CD4-positive, CD25-positive, alpha-beta regulatory T cell (primary cell): Measurements from ENCODE around the gene MTHFR. TPM values are rescaled to one million over a fixed set of nuclear protein-coding genes. Genes with fewer than 3 reads are reported as not detected.
A peak's percentile ranks its signal among the peaks of the same experiment; 100 is the strongest.

ENCODE experiments used
- ATAC-seq, 2 donors: fragments of 150-1000 bp; cut with Tn5 transposase; one replicate each; pipeline ENCODE4 v1.10.0; 2021; ENCODE audit warnings: low read depth in 2 of 2, moderate number of reproducible peaks in 2 of 2, moderate library complexity in 1 of 2
- DNase-seq, 3 donors: peaks; one replicate each; pipeline versions ENCODE4 v3.0.0 to v3.0.0-alpha.2; 2012 to 2022; ENCODE audit warnings: mixed read lengths in 1 of 3
- H3K27ac ChIP-seq: one replicate; pipeline ENCODE4 v1.7.0; 2013; ENCODE audit warnings: mild to moderate bottlenecking, low read length; ENCODE audit not compliant: insufficient read depth, poor library complexity, severe bottlenecking
- H3K27me3 ChIP-seq: one replicate; pipeline ENCODE4 v1.7.0; 2013; ENCODE audit warnings: low read length; ENCODE audit not compliant: control insufficient read depth, insufficient read depth
- H3K36me3 ChIP-seq: one replicate; pipeline ENCODE4 v1.7.0; 2013; ENCODE audit warnings: mild to moderate bottlenecking, low read length, moderate library complexity; ENCODE audit not compliant: control insufficient read depth, insufficient read depth
- H3K4me1 ChIP-seq: 2 replicates; pipeline ENCODE4 v1.7.0; 2013; ENCODE audit warnings: mild to moderate bottlenecking, low read length; ENCODE audit not compliant: insufficient read depth, control insufficient read depth, poor library complexity, severe bottlenecking
- H3K4me3 ChIP-seq: one replicate; pipeline ENCODE4 v1.7.0; 2013; ENCODE audit warnings: low read depth, mild to moderate bottlenecking, low read length, moderate library complexity
- H3K9me3 ChIP-seq, 2 experiments: 1 replicate in 1 of 2; 2 replicates in 1 of 2; pipeline ENCODE4 v1.7.0; 2013; ENCODE audit warnings: low read length in 2 of 2, mild to moderate bottlenecking in 1 of 2, moderate library complexity in 1 of 2; ENCODE audit not compliant: control insufficient read depth in 2 of 2
- H3K27ac Mint-ChIP-seq, 3 donors: one replicate each; pipeline ENCODE4 v1.8.0; 2020 to 2022; ENCODE audit warnings: mild to moderate bottlenecking in 3 of 3, mixed read lengths in 3 of 3, moderate library complexity in 2 of 3
- H3K27me3 Mint-ChIP-seq: one replicate; pipeline ENCODE4 v1.8.0; 2022; ENCODE audit warnings: mild to moderate bottlenecking, mixed read lengths
- H3K36me3 Mint-ChIP-seq: one replicate; pipeline ENCODE4 v1.8.0; 2020; ENCODE audit warnings: mixed read lengths
- H3K4me1 Mint-ChIP-seq, 4 donors: one replicate each; pipeline ENCODE4 v1.8.0; 2020 to 2022; ENCODE audit warnings: mixed read lengths in 4 of 4, mild to moderate bottlenecking in 1 of 4
- H3K4me3 Mint-ChIP-seq, 4 donors: one replicate each; pipeline ENCODE4 v1.8.0; 2020 to 2022; ENCODE audit warnings: mild to moderate bottlenecking in 4 of 4, mixed read lengths in 4 of 4, moderate library complexity in 3 of 4
- H3K9me3 Mint-ChIP-seq, 7 donors: one replicate each; pipeline ENCODE4 v1.8.0; 2020 to 2022; ENCODE audit warnings: mixed read lengths in 7 of 7, mild to moderate bottlenecking in 3 of 7, moderate library complexity in 2 of 7
- polyA plus RNA-seq, 4 donors: library from polyadenylated mRNA; unstranded; fragments of 300-500 nt; fragmentation: Illumina TruSeq; gene quantifications; one replicate each; pipeline ENCODE4 v1.2.3, GENCODE V29; 2021
- total RNA-seq: library from RNA; stranded (reverse); gene quantifications from one replicate; pipeline ENCODE4 v1.2.3, GENCODE V29; 2022

MTHFR gene
- total and polyA plus RNA-seq, 5 donors from 2014 or later = 5.6 to 35.0 (median 6.6) TPM

GRCh38 chr1:11845641-11846335, 40.0 kb upstream of the MTHFR start:
- no peak overlapping the region for H3K4me3 ChIP-seq
- DNase-seq = peak in 2 of 3 donors; percentile 14 to 21
- H3K27ac ChIP-seq = no peak overlapping the region
- no peaks in the 10 kb centered on the region for H3K27me3 ChIP-seq
- Mint-ChIP-seq H3K36me3 (peaks cover 23% of the 10 kb centered on the region), H3K4me3 (no peak overlapping the region), H3K27ac (no peak overlapping the region), H3K9me3 (peaks cover 0 to 3% (median 0%) of the 10 kb centered on the region in 7 donors), H3K27me3 (no peaks in the 10 kb centered on the region), H3K4me1 (peaks cover 0 to 7% (median 2%) of the 10 kb centered on the region in 4 donors)
- H3K4me1 ChIP-seq = no peaks in the 10 kb centered on the region
- H3K9me3 ChIP-seq = no peaks in the 10 kb centered on the region
- ATAC-seq = no peak
- peaks cover 13% of the 10 kb centered on the region for H3K36me3 ChIP-seq

- Mint-ChIP-seq H3K9me3 (peaks cover 0 to 3% (median 0%) of the 10 kb centered on the region in 7 donors), H3K4me1 (peaks cover 0 to 14% (median 4%) of the 10 kb centered on the region in 4 donors), H3K27me3 (no peaks in the 10 kb centered on the region), H3K27ac (no peak overlapping the region), H3K4me3 (peak overlapping the region in 1 of 4 donors; percentile 10), H3K36me3 (peaks cover 33% of the 10 kb centered on the region)
- DNase-seq (no peak), ATAC-seq (no peak)
- H3K4me1 ChIP-seq = no peaks in the 10 kb centered on the region
- no peaks in the 10 kb centered on the region for H3K27me3 ChIP-seq
- H3K27ac ChIP-seq = no peak overlapping the region
- H3K9me3 ChIP-seq = no peaks in the 10 kb centered on the region
- no peak overlapping the region for H3K4me3 ChIP-seq
- peaks cover 30% of the 10 kb centered on the region for H3K36me3 ChIP-seq
These were observed 36.6 kb upstream of the MTHFR start for GRCh38 chr1:11842154-11843041.

- DNase-seq (no peak), ATAC-seq (no peak)
- no peaks in the 10 kb centered on the region for H3K27me3 ChIP-seq
- no peak overlapping the region for H3K4me3 ChIP-seq
- H3K4me1 Mint-ChIP-seq = peaks cover 0 to 14% (median 4%) of the 10 kb centered on the region in 4 donors
- H3K4me1 ChIP-seq = no peaks in the 10 kb centered on the region
- no peak overlapping the region for H3K4me3 Mint-ChIP-seq
- H3K27ac ChIP-seq = no peak overlapping the region
- peaks cover 38% of the 10 kb centered on the region for H3K36me3 ChIP-seq
- peaks cover 0 to 3% (median 0%) of the 10 kb centered on the region in 7 donors for H3K9me3 Mint-ChIP-seq
- H3K27me3 Mint-ChIP-seq = no peaks in the 10 kb centered on the region
- H3K27ac Mint-ChIP-seq = no peak overlapping the region
- H3K36me3 Mint-ChIP-seq = peaks cover 33% of the 10 kb centered on the region
- H3K9me3 ChIP-seq = no peaks in the 10 kb centered on the region
These were observed 35.7 kb upstream of the MTHFR start for GRCh38 chr1:11841245-11842153.

- H3K36me3 ChIP-seq = peaks cover 44% of the 10 kb centered on the region
- Mint-ChIP-seq H3K36me3 (peaks cover 38% of the 10 kb centered on the region), H3K4me1 (peaks cover 0 to 9% (median 2%) of the 10 kb centered on the region in 4 donors)
These were observed 34.3 kb upstream of the MTHFR start for GRCh38 chr1:11839727-11840705.

GRCh38 chr1:11838349-11839272, 32.8 kb upstream of the MTHFR start:
- H3K4me3 Mint-ChIP-seq = no peak overlapping the region
- DNase-seq = peak; percentile 59 to 74 (median 64)
- Histone ChIP-seq H3K27ac (no peak overlapping the region), H3K36me3 (peaks cover 47% of the 10 kb centered on the region), H3K4me3 (no peak overlapping the region), H3K27me3 (no peaks in the 10 kb centered on the region), H3K9me3 (no peaks in the 10 kb centered on the region), H3K4me1 (no peaks in the 10 kb centered on the region)
- peaks cover 38% of the 10 kb centered on the region for H3K36me3 Mint-ChIP-seq
- H3K27me3 Mint-ChIP-seq = no peaks in the 10 kb centered on the region
- ATAC-seq = peak; percentile 78 to 81
- H3K27ac Mint-ChIP-seq = no peak overlapping the region
- H3K9me3 Mint-ChIP-seq = no peaks in the 10 kb centered on the region
- peaks cover 0 to 9% (median 2%) of the 10 kb centered on the region in 4 donors for H3K4me1 Mint-ChIP-seq

More at GRCh38 chr1:11839727-11840705, 34.3 kb upstream of the MTHFR start:
- Histone ChIP-seq H3K27me3 (no peaks in the 10 kb centered on the region), H3K4me3 (no peak overlapping the region), H3K9me3 (no peaks in the 10 kb centered on the region), H3K27ac (no peak overlapping the region), H3K4me1 (no peaks in the 10 kb centered on the region)
- DNase-seq (no peak), ATAC-seq (no peak)
- Mint-ChIP-seq H3K27ac (no peak overlapping the region), H3K27me3 (no peaks in the 10 kb centered on the region), H3K4me3 (no peak overlapping the region), H3K9me3 (peaks cover 0 to 3% (median 0%) of the 10 kb centered on the region in 7 donors)

GRCh38 chr1:11837767-11838348, 32.1 kb upstream of the MTHFR start:
- Histone ChIP-seq H3K4me3 (no peak overlapping the region), H3K36me3 (peaks cover 53% of the 10 kb centered on the region)
- no peaks in the 10 kb centered on the region for H3K27me3 Mint-ChIP-seq

More at GRCh38 chr1:11837767-11838348, 32.1 kb upstream of the MTHFR start:
- Mint-ChIP-seq H3K36me3 (peaks cover 34% of the 10 kb centered on the region), H3K4me3 (peak overlapping the region in 1 of 4 donors; percentile 68), H3K9me3 (no peaks in the 10 kb centered on the region), H3K27ac (no peak overlapping the region), H3K4me1 (peaks cover 0 to 9% (median 2%) of the 10 kb centered on the region in 4 donors)
- no peaks in the 10 kb centered on the region for H3K4me1 ChIP-seq
- H3K27me3 ChIP-seq = no peaks in the 10 kb centered on the region
- DNase-seq (no peak), ATAC-seq (no peak)
- H3K27ac ChIP-seq = no peak overlapping the region
- no peaks in the 10 kb centered on the region for H3K9me3 ChIP-seq
